ENCODE measurements around the gene MAOB.

MAOB gene

GRCh38 chrX:43909141-43909540 is 26.9 kb upstream of the MAOB start:
- Histone ChIP-seq H3K79me2 (ENCODE audit: low read length) (no peaks in the 10 kb centered on the region), H3K4me3 (ENCODE audit: low read length) (no peak overlapping the region), H3K36me3 (replicated peaks; ENCODE audit: insufficient read depth, low read length) (no peaks in the 10 kb centered on the region), H3K9me2 (replicated peaks; ENCODE audit: insufficient read depth, low read length) (no peaks in the 10 kb centered on the region), H3K9me3 (replicated peaks; ENCODE audit: insufficient read depth, low read length) (no peaks in the 10 kb centered on the region), H3K27ac (ENCODE audit: low read length) (no peak overlapping the region), H4K20me1 (ENCODE audit: insufficient read depth, low read length) (no peaks in the 10 kb centered on the region), H3K27me3 (replicated peaks; ENCODE audit: insufficient read depth, low read length) (no peaks in the 10 kb centered on the region), H3K4me2 (ENCODE audit: low read depth, low read length) (no peak overlapping the region), H3K9ac (ENCODE audit: low read length) (no peak overlapping the region), H3F3A (ENCODE audit: insufficient read depth, low read length) (no peaks in the 10 kb centered on the region), H3K4me1 (ENCODE audit: low read length) (no peaks in the 10 kb centered on the region), H2AFZ (ENCODE audit: low read length) (no peak overlapping the region)
- no peak for TF ChIP-seq EZH2phosphoT487 (IDR thresholded peaks at IDR 0.05; ENCODE audit: low read length)
- no peak for DNase-seq

- Histone ChIP-seq H2AFZ (ENCODE audit: low read length) (no peak overlapping the region), H3K4me1 (ENCODE audit: low read length) (no peaks in the 10 kb centered on the region), H3K36me3 (replicated peaks; ENCODE audit: insufficient read depth, low read length) (no peaks in the 10 kb centered on the region), H3K4me2 (ENCODE audit: low read depth, low read length) (no peak overlapping the region), H3K27me3 (replicated peaks; ENCODE audit: insufficient read depth, low read length) (no peaks in the 10 kb centered on the region), H3K4me3 (ENCODE audit: low read length) (no peak overlapping the region), H3K9me2 (replicated peaks; ENCODE audit: insufficient read depth, low read length) (no peaks in the 10 kb centered on the region), H3K79me2 (ENCODE audit: low read length) (no peaks in the 10 kb centered on the region), H3K9ac (ENCODE audit: low read length) (no peak overlapping the region), H4K20me1 (ENCODE audit: insufficient read depth, low read length) (no peaks in the 10 kb centered on the region), H3K27ac (ENCODE audit: low read length) (no peak overlapping the region), H3F3A (ENCODE audit: insufficient read depth, low read length) (no peaks in the 10 kb centered on the region), H3K9me3 (replicated peaks; ENCODE audit: insufficient read depth, low read length) (no peaks in the 10 kb centered on the region)
- TF ChIP-seq EZH2phosphoT487 (IDR thresholded peaks at IDR 0.05; ENCODE audit: low read length) (no peak), EZH2 (optimal IDR thresholded peaks at IDR 0.05; ENCODE audit: low read depth, low read length) (no peak), CTCF (IDR thresholded peaks at IDR 0.05; ENCODE audit: low read length) (no peak)
- DNase-seq, result no peak
These were observed 17.9 kb upstream of the MAOB start for GRCh38 chrX:43899878-43900815.

GRCh38 chrX:43898406-43899035 is 16.3 kb upstream of the MAOB start:
- no peak for DNase-seq
- no peak overlapping the region for H3K4me2 ChIP-seq (ENCODE audit: low read depth, low read length)
- H2AFZ ChIP-seq (ENCODE audit: low read length), result no peak overlapping the region
- H3K9me3 ChIP-seq (replicated peaks; ENCODE audit: insufficient read depth, low read length), result no peaks in the 10 kb centered on the region
- no peak overlapping the region for H3K27ac ChIP-seq (ENCODE audit: low read length)
- H3K9ac ChIP-seq (ENCODE audit: low read length), result no peak overlapping the region
- no peak overlapping the region for H3K4me3 ChIP-seq (ENCODE audit: low read length)
- H3K79me2 ChIP-seq (ENCODE audit: low read length), result no peaks in the 10 kb centered on the region
- no peaks in the 10 kb centered on the region for H3K36me3 ChIP-seq (replicated peaks; ENCODE audit: insufficient read depth, low read length)
- TF ChIP-seq CTCF (IDR thresholded peaks at IDR 0.05; ENCODE audit: low read length), result no peak
- H4K20me1 ChIP-seq (ENCODE audit: insufficient read depth, low read length), result no peaks in the 10 kb centered on the region
- H3F3A ChIP-seq (ENCODE audit: insufficient read depth, low read length), result no peaks in the 10 kb centered on the region
- no peaks in the 10 kb centered on the region for H3K27me3 ChIP-seq (replicated peaks; ENCODE audit: insufficient read depth, low read length)
- H3K4me1 ChIP-seq (ENCODE audit: low read length), result no peaks in the 10 kb centered on the region
- no peaks in the 10 kb centered on the region for H3K9me2 ChIP-seq (replicated peaks; ENCODE audit: insufficient read depth, low read length)

- TF ChIP-seq CTCF (IDR thresholded peaks at IDR 0.05; ENCODE audit: low read length), result no peak
- TF ChIP-seq EZH2 (optimal IDR thresholded peaks at IDR 0.05; ENCODE audit: low read depth, low read length), result no peak
- no peak for TF ChIP-seq EZH2phosphoT487 (IDR thresholded peaks at IDR 0.05; ENCODE audit: low read length)
- Histone ChIP-seq H4K20me1 (ENCODE audit: insufficient read depth, low read length) (no peaks in the 10 kb centered on the region), H3K36me3 (replicated peaks; ENCODE audit: insufficient read depth, low read length) (no peaks in the 10 kb centered on the region), H3F3A (ENCODE audit: insufficient read depth, low read length) (no peaks in the 10 kb centered on the region), H3K4me1 (ENCODE audit: low read length) (no peaks in the 10 kb centered on the region), H3K79me2 (ENCODE audit: low read length) (no peaks in the 10 kb centered on the region), H3K9ac (ENCODE audit: low read length) (no peak overlapping the region), H3K4me3 (ENCODE audit: low read length) (no peak overlapping the region), H3K9me2 (replicated peaks; ENCODE audit: insufficient read depth, low read length) (no peaks in the 10 kb centered on the region), H3K9me3 (replicated peaks; ENCODE audit: insufficient read depth, low read length) (no peaks in the 10 kb centered on the region), H3K4me2 (ENCODE audit: low read depth, low read length) (no peak overlapping the region), H3K27me3 (replicated peaks; ENCODE audit: insufficient read depth, low read length) (no peaks in the 10 kb centered on the region), H3K27ac (ENCODE audit: low read length) (no peak overlapping the region), H2AFZ (ENCODE audit: low read length) (no peak overlapping the region)
- DNase-seq, result no peak
These were observed 15.0 kb upstream of the MAOB start for GRCh38 chrX:43897290-43897689.
